Measurements from ENCODE around the gene ZBTB16. TPM values are rescaled to one million over a fixed set of nuclear protein-coding genes. Genes with fewer than 3 reads are reported as not detected.

ZBTB16 gene
- total and polyA plus RNA-seq, 4 donors, result 32.9 to 283 (median 74.5) TPM

GRCh38 chr11:114288136-114288535 lies 228.6 kb downstream of the ZBTB16 start:
- H3K4me3 ChIP-seq (ENCODE audit: low read length in 2 of 2), result no peak overlapping the region
- H3K36me3 ChIP-seq (ENCODE audit: control insufficient read depth in 1 of 2, insufficient read depth in 2 of 2, low read length in 1 of 2), result no peaks in the 10 kb centered on the region
- H3K4me1 ChIP-seq (ENCODE audit: control insufficient read depth in 1 of 2, insufficient read depth in 2 of 2, low read length in 2 of 2), result peaks cover 1 to 6% of the 10 kb centered on the region in 2 donors
- H3K27ac ChIP-seq (ENCODE audit: low read depth in 1 of 2, low read length in 2 of 2), result no peak overlapping the region
- ATAC-seq (ENCODE audit: low FRiP score) (no peak), DNase-seq (no peak)
- no peaks in the 10 kb centered on the region for H3K9me3 ChIP-seq (ENCODE audit: control insufficient read depth, low read length)
- intact Hi-C loops (cut with DNase I), result loop anchor here (5.0 to 10.0 kb wide), 2 partner anchors 34 to 147 kb away; partner anchors contain the start of gene REXO2 (in 1 of the 2)
- H3K27me3 ChIP-seq (ENCODE audit: control insufficient read depth in 1 of 2, insufficient read depth in 2 of 2, low read length in 1 of 2), result no peaks in the 10 kb centered on the region
- 91 to 94% methylated on average over 2 of the region's 2 CpGs for WGBS, 2 donors

- Histone ChIP-seq H3K27ac (ENCODE audit: low read depth in 1 of 2, low read length in 2 of 2) (peak overlapping the region in 1 of 2 donors; percentile 28), H3K27me3 (ENCODE audit: control insufficient read depth in 1 of 2, insufficient read depth in 2 of 2, low read length in 1 of 2) (no peaks in the 10 kb centered on the region), H3K4me1 (ENCODE audit: control insufficient read depth in 1 of 2, insufficient read depth in 2 of 2, low read length in 2 of 2) (peaks cover 1 to 6% of the 10 kb centered on the region in 2 donors), H3K4me3 (ENCODE audit: low read length in 2 of 2) (no peak overlapping the region), H3K9me3 (ENCODE audit: control insufficient read depth, low read length) (no peaks in the 10 kb centered on the region), H3K36me3 (ENCODE audit: control insufficient read depth in 1 of 2, insufficient read depth in 2 of 2, low read length in 1 of 2) (no peaks in the 10 kb centered on the region)
- WGBS, 2 donors, result 81 to 88% methylated on average over 5 of the region's 5 CpGs
- ATAC-seq (ENCODE audit: low FRiP score) (no peak), DNase-seq (no peak)
- intact Hi-C loops (cut with DNase I), result loop anchor here (5.0 to 10.0 kb wide), 4 partner anchors 33 to 1995 kb away; partner anchors contain the start of genes C11orf71 (in 1 of the 2), RBM7 (in 1 of the 2) and REXO2 (in 1 of the 2)
These were observed 230.3 kb downstream of the ZBTB16 start for GRCh38 chr11:114289779-114290178.

DNA sequence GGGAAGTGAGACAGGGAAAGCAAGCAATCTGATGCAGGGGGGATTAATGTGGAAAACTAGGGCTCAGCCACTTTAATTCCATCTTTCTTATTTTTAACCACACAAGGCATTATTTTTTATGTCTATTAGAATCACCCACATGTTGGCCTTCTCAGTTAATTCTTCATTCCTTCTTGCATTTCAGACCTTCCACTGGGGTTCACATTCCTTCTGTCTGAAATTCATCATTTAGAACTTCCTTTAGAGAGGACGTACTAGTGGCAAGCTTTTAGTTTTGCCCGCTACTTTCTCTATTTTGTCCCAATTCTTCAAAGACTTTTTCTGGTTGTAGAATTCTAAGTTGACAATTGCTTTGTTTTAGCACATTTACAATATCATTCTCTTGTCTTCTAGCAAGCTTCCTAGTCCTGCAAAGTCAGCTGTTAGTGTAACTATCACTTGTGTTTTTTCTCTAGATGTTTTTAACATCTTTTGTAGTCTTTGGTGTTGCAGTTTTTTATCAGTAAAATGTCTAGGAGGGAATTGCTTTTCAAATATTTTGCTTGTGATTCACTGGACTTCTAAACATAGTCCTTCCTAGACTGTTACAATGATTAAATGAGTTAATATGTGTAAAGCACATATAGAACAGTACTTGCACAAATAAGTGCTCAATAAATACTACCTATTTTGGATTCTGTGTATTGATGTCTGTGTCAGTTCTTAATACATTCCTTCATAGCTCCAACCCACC lies 231.2 kb downstream of the ZBTB16 start:
- H3K4me3 ChIP-seq (ENCODE audit: low read length in 2 of 2), result no peak overlapping the region
- no peaks in the 10 kb centered on the region for H3K36me3 ChIP-seq (ENCODE audit: control insufficient read depth in 1 of 2, insufficient read depth in 2 of 2, low read length in 1 of 2)
- intact Hi-C loops (cut with DNase I), result loop anchor here (10.0 kb wide), 2 partner anchors 114 to 1996 kb away; partner anchors contain the start of genes C11orf71 (in 1 of the 2) and RBM7 (in 1 of the 2)
- H3K27ac ChIP-seq (ENCODE audit: low read depth in 1 of 2, low read length in 2 of 2), result no peak overlapping the region
- H3K27me3 ChIP-seq (ENCODE audit: control insufficient read depth in 1 of 2, insufficient read depth in 2 of 2, low read length in 1 of 2), result no peaks in the 10 kb centered on the region
- DNase-seq (no peak), ATAC-seq (ENCODE audit: low FRiP score) (no peak)
- WGBS, 2 donors, result 4 to 41% methylated on average over 2 of the region's 2 CpGs
- peaks cover 1 to 6% of the 10 kb centered on the region in 2 donors for H3K4me1 ChIP-seq (ENCODE audit: control insufficient read depth in 1 of 2, insufficient read depth in 2 of 2, low read length in 2 of 2)
- no peaks in the 10 kb centered on the region for H3K9me3 ChIP-seq (ENCODE audit: control insufficient read depth, low read length)

- intact Hi-C loops (cut with DNase I), result loop anchor here (10.0 kb wide), 2 partner anchors 113 to 1997 kb away; partner anchors contain the start of genes C11orf71 (in 1 of the 2) and RBM7 (in 1 of the 2)
- H3K27me3 ChIP-seq (ENCODE audit: control insufficient read depth in 1 of 2, insufficient read depth in 2 of 2, low read length in 1 of 2), result no peaks in the 10 kb centered on the region
These were observed 231.9 kb downstream of the ZBTB16 start for GRCh38 chr11:114291381-114291780.

GRCh38 chr11:114291842-114292680 lies 232.6 kb downstream of the ZBTB16 start:
- no peaks in the 10 kb centered on the region for H3K9me3 ChIP-seq (ENCODE audit: control insufficient read depth, low read length)
- WGBS, 2 donors, result 6 to 8% methylated on average over 4 of the region's 4 CpGs
- H3K27me3 ChIP-seq (ENCODE audit: control insufficient read depth in 1 of 2, insufficient read depth in 2 of 2, low read length in 1 of 2), result no peaks in the 10 kb centered on the region
- peak overlapping the region in 1 of 2 donors; percentile 54 for H3K4me3 ChIP-seq (ENCODE audit: low read length in 2 of 2)
- DNase-seq (no peak), ATAC-seq (ENCODE audit: low FRiP score) (no peak)
- intact Hi-C loops (cut with DNase I), result loop anchor here (10.0 kb wide), 2 partner anchors 113 to 1997 kb away; partner anchors contain the start of genes C11orf71 (in 1 of the 2) and RBM7 (in 1 of the 2)
- peaks cover 1 to 6% of the 10 kb centered on the region in 2 donors for H3K4me1 ChIP-seq (ENCODE audit: control insufficient read depth in 1 of 2, insufficient read depth in 2 of 2, low read length in 2 of 2)
- H3K36me3 ChIP-seq (ENCODE audit: control insufficient read depth in 1 of 2, insufficient read depth in 2 of 2, low read length in 1 of 2), result no peaks in the 10 kb centered on the region
- H3K27ac ChIP-seq (ENCODE audit: low read depth in 1 of 2, low read length in 2 of 2), result peak overlapping the region in 1 of 2 donors; percentile 38

More at GRCh38 chr11:114291381-114291780, 231.9 kb downstream of the ZBTB16 start:
- peak overlapping the region; percentile 24 to 86 for H3K27ac ChIP-seq (ENCODE audit: low read depth in 1 of 2, low read length in 2 of 2)
- H3K4me1 ChIP-seq (ENCODE audit: control insufficient read depth in 1 of 2, insufficient read depth in 2 of 2, low read length in 2 of 2), result peaks cover 1 to 6% of the 10 kb centered on the region in 2 donors
- ATAC-seq (ENCODE audit: low FRiP score), result no peak
- H3K36me3 ChIP-seq (ENCODE audit: control insufficient read depth in 1 of 2, insufficient read depth in 2 of 2, low read length in 1 of 2), result no peaks in the 10 kb centered on the region
- WGBS, 2 donors, result 26 to 43% methylated on average over 5 of the region's 5 CpGs
- DNase-seq, result no peak
- no peaks in the 10 kb centered on the region for H3K9me3 ChIP-seq (ENCODE audit: control insufficient read depth, low read length)
- no peak overlapping the region for H3K4me3 ChIP-seq (ENCODE audit: low read length in 2 of 2)

DNA sequence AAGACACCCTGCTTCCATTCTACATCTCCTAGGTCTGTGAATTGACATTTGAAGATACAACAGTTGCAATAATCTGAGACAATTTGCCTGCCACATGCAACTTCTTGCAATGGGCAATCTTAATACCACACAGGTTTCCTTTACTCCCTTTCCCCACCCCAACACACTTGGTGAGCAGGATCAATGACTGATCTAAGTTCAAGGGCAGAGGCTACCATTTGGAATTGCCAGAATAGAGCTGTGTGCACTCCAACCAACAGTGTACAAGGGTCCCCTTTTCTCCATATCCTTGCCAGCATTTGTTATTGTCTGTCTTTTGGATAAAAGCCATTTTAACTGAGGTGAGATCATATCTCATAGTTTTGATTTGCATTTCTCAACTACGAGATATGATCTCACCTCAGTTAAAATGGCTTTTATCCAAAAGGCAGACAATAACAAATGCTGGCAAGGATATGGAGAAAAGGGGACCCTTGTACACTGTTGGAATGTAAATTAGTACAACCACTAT lies 233.7 kb downstream of the ZBTB16 start:
- Histone ChIP-seq H3K4me3 (ENCODE audit: low read length in 2 of 2) (no peak overlapping the region), H3K4me1 (ENCODE audit: control insufficient read depth in 1 of 2, insufficient read depth in 2 of 2, low read length in 2 of 2) (peaks cover 1 to 6% of the 10 kb centered on the region in 2 donors), H3K9me3 (ENCODE audit: control insufficient read depth, low read length) (no peaks in the 10 kb centered on the region), H3K27ac (ENCODE audit: low read depth in 1 of 2, low read length in 2 of 2) (peak overlapping the region; percentile 71 to 96), H3K27me3 (ENCODE audit: control insufficient read depth in 1 of 2, insufficient read depth in 2 of 2, low read length in 1 of 2) (no peaks in the 10 kb centered on the region), H3K36me3 (ENCODE audit: control insufficient read depth in 1 of 2, insufficient read depth in 2 of 2, low read length in 1 of 2) (no peaks in the 10 kb centered on the region)
- DNase-seq (no peak), ATAC-seq (ENCODE audit: low FRiP score) (no peak)
- intact Hi-C loops (cut with DNase I), result loop anchor here (10.0 kb wide), 2 partner anchors 112 to 1998 kb away; partner anchors contain the start of genes C11orf71 (in 1 of the 2) and RBM7 (in 1 of the 2)
- whole genome bisulfite sequencing, 2 donors, result 10 to 18% methylated on average over 1 of the region's 1 CpG

GRCh38 chr11:114295676-114296604 lies 236.4 kb downstream of the ZBTB16 start, which contains the start of gene NNMT:
NNMT (plus strand) TSS chr11:114296399; CDS start chr11:114296557, 158 bp downstream.
- H3K4me3 ChIP-seq (ENCODE audit: low read length in 2 of 2), result peak within 1 kb of the TSS; percentile 95 to 99
- peak; percentile 90 for ATAC-seq (ENCODE audit: low FRiP score)
- peaks cover 0 to 2% of the 10 kb centered on the region in 2 donors for H3K36me3 ChIP-seq (ENCODE audit: control insufficient read depth in 1 of 2, insufficient read depth in 2 of 2, low read length in 1 of 2)
- peak; percentile 91 for DNase-seq
- H3K4me1 ChIP-seq (ENCODE audit: control insufficient read depth in 1 of 2, insufficient read depth in 2 of 2, low read length in 2 of 2), result no peaks in the 10 kb centered on the region
- no peaks in the 10 kb centered on the region for H3K9me3 ChIP-seq (ENCODE audit: control insufficient read depth, low read length)
- intact Hi-C loops (cut with DNase I), result loop anchor here (2.0 to 10.0 kb wide), 3 partner anchors 13 to 2001 kb away; partner anchors contain the start of genes C11orf71 (in 1 of the 2) and RBM7 (in 1 of the 2)
- H3K27me3 ChIP-seq (ENCODE audit: control insufficient read depth in 1 of 2, insufficient read depth in 2 of 2, low read length in 1 of 2), result no peaks in the 10 kb centered on the region
- H3K27ac ChIP-seq (ENCODE audit: low read depth in 1 of 2, low read length in 2 of 2), result peak within 1 kb of the TSS; percentile 90 to 100
- WGBS, 2 donors, result 1 to 5% methylated on average over 11 of the region's 11 CpGs

Data from aorta (tissue), 5 donors.